ENCODE data around the gene CBY3. TPM values are rescaled to one million over a fixed set of nuclear protein-coding genes. Genes with fewer than 3 reads are reported as not detected.
"Not testable (repeated sequence)": the region's sequence is repeated elsewhere in the genome, so short reads cannot be mapped to it uniquely, and the experiment has no call there.

The CBY3 gene
- total RNA-seq, 1 donor from 2014 or later = not detected

GRCh38 chr5:179668391-179668790, 12.4 kb downstream of the CBY3 start:
- peak; percentile 79 for DNase-seq

- not testable (repeated sequence) for DNase-seq
Measured at GRCh38 chr5:179661647-179662046, 19.2 kb downstream of the CBY3 start.

GRCh38 chr5:179658179-179658856, 22.5 kb downstream of the CBY3 start:
- peak; percentile 38 for DNase-seq

- DNase-seq = not testable (repeated sequence)
Measured at GRCh38 chr5:179657302-179658178, 23.3 kb downstream of the CBY3 start.

- DNase-seq = not testable (repeated sequence)
Measured at GRCh38 chr5:179653135-179653534, 27.7 kb downstream of the CBY3 start.

GRCh38 chr5:179650245-179650644, 30.6 kb downstream of the CBY3 start:
- not testable (repeated sequence) for DNase-seq

GRCh38 chr5:179649166-179649703, 31.6 kb downstream of the CBY3 start:
- not testable (repeated sequence) for DNase-seq

GRCh38 chr5:179648410-179648809, 32.4 kb downstream of the CBY3 start:
- no peak for DNase-seq

- DNase-seq = not testable (repeated sequence)
Measured at GRCh38 chr5:179644766-179645165, 36.1 kb downstream of the CBY3 start.

GRCh38 chr5:179643141-179643920, 37.5 kb downstream of the CBY3 start:
- DNase-seq = not testable (repeated sequence)

- DNase-seq = not testable (repeated sequence)
Measured at GRCh38 chr5:179642626-179643025, 38.2 kb downstream of the CBY3 start.

GRCh38 chr5:179641745-179642144, 39.1 kb downstream of the CBY3 start:
- not testable (repeated sequence) for DNase-seq

GRCh38 chr5:179639296-179639695, 41.5 kb downstream of the CBY3 start:
- not testable (repeated sequence) for DNase-seq

GRCh38 chr5:179634370-179635172, 46.3 kb downstream of the CBY3 start:
- not testable (repeated sequence) for DNase-seq

- not testable (repeated sequence) for DNase-seq
Measured at GRCh38 chr5:179633501-179634369, 47.1 kb downstream of the CBY3 start.

Other genes with a start within 250 kb of the CBY3 start
- gene RUFY1, start 130.5 kb downstream of the CBY3 start, total RNA-seq = 65.9 and 67.8 TPM in 2 replicates
- gene HNRNPH1, start 57.4 kb downstream of the CBY3 start, total RNA-seq = 656 and 803 TPM in 2 replicates
- 796 and 1,147 TPM in 2 replicates for gene CANX, start 17.9 kb upstream of the CBY3 start, total RNA-seq
- 9.2 and 15.6 TPM in 2 replicates for gene MAML1, start 51.8 kb upstream of the CBY3 start, total RNA-seq
- gene LTC4S, start 113.0 kb upstream of the CBY3 start, total RNA-seq = 0.79 and 0.85 TPM in 2 replicates
- gene MGAT4B, start 125.8 kb upstream of the CBY3 start, total RNA-seq = 229 and 248 TPM in 2 replicates
- gene SQSTM1, start 139.9 kb upstream of the CBY3 start, total RNA-seq = 644 and 1,006 TPM in 2 replicates
- gene MRNIP, start 177.8 kb upstream of the CBY3 start, total RNA-seq = 8.2 and 11.9 TPM in 2 replicates
- gene TBC1D9B, start 226.9 kb upstream of the CBY3 start, total RNA-seq = 64.2 and 97.8 TPM in 2 replicates